ENCODE measurements around the gene RNF187.
"Not testable (repeated sequence)": the region's sequence is repeated elsewhere in the genome, so short reads cannot be mapped to it uniquely, and the experiment has no call there.

Gene RNF187

GRCh38 chr1:228460821-228461220, 26.4 kb upstream of the RNF187 start:
- peak; percentile 50 for DNase-seq (ENCODE audit: low spot score)

- DNase-seq (ENCODE audit: low spot score), result peak; percentile 13
Measured at GRCh38 chr1:228462560-228462959, 24.6 kb upstream of the RNF187 start.

GRCh38 chr1:228463009-228463558, 24.1 kb upstream of the RNF187 start:
- peak; percentile 40 for DNase-seq (ENCODE audit: low spot score)

GRCh38 chr1:228463559-228464455, 23.4 kb upstream of the RNF187 start:
- DNase-seq (ENCODE audit: low spot score), result peak; percentile 88

DNA sequence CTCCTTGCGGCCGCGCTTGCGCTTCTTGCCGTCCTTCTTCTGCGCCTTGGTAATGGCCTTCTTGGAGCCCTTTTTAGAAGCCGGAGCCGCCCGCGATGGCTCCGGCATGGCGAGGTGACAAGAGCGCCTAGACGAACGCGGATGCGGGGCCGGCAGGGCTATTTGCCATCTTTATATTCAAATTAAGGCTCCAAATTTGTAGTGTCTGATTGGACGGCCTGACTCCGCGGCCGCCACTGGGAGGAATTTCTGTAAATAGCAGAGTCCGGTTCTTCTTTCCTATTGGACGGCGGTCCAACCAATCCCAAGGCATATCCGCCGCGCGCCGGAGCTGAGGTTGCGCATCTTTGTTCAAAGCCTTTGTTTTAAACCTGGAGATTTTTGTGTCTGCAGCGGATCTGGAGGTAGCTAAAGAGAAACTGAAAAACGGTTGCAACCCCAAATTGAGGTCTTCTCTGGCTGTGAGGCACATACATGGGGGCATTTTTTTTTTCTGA, 22.6 kb upstream of the RNF187 start:
- peak; percentile 92 for DNase-seq (ENCODE audit: low spot score)

DNA sequence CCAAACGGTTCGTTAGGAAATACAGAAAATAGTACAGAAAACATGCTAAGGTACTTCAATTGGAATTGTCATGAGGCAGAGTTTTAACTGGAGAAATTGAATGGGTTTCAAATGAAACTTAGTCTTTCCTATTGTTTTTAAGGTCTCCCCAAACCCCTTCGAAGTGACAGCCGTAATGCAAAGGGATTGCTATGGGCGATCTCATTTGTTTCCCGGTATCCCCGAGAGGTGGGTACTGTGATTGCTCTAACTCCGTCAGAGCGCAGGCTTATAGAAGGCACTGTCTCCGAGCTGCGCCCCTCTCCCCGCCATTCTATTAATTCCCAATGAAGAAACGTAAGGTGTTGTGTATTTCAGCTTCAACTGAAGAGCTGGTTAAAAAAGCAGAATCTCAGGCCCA, 22.0 kb upstream of the RNF187 start:
- DNase-seq (ENCODE audit: low spot score), result no peak

DNA sequence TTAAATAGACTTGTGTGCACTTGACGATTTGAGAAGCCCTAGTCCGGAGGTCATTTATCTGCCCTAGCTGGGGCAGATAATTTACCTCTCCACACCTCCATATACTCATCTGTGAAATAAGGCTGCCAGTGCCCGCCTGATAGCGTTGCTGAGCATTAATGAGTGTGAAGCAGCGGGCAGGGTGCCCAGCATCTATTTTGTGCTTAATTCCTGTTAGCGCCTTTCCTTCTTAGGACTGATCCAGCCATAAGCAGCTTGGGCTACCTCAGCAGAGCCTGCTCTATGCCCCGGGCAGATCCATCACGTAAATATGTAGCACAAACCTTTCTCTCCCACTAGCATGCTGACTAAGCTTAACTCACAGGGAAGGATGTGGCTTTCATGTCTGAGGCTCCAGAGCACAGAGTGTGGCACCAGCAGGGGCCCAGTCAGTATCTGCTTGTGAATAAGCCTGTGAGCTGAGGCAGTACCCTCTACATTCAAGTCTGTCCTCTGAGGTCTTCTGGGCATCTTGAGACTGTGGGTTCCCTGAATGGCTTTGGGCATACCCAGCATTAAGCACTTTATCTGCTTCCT, 21.5 kb upstream of the RNF187 start:
- DNase-seq (ENCODE audit: low spot score), result no peak

DNA sequence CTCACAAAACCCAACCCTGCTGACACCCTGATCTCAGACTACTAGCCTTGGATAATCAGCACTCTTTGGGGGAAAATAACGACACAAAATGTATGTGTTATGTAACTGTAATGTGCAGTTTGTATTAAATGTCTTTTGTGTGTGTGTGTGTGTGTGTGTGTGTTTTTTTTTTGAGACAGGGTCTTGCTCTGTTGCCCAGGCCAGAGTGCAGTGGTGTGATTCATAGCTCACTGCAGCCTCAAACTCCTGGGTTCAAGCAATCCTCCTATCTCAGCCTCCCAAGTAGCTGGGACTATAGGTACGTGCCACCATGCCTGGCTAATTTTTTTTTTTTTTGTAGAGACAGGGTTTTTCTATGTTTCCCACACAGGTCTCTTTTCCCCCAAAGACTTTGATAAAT, 19.0 kb upstream of the RNF187 start:
- DNase-seq (ENCODE audit: low spot score), result not testable (repeated sequence)

- no peak for DNase-seq (ENCODE audit: low spot score)
Measured at GRCh38 chr1:228469413-228470162, 17.6 kb upstream of the RNF187 start.

DNA sequence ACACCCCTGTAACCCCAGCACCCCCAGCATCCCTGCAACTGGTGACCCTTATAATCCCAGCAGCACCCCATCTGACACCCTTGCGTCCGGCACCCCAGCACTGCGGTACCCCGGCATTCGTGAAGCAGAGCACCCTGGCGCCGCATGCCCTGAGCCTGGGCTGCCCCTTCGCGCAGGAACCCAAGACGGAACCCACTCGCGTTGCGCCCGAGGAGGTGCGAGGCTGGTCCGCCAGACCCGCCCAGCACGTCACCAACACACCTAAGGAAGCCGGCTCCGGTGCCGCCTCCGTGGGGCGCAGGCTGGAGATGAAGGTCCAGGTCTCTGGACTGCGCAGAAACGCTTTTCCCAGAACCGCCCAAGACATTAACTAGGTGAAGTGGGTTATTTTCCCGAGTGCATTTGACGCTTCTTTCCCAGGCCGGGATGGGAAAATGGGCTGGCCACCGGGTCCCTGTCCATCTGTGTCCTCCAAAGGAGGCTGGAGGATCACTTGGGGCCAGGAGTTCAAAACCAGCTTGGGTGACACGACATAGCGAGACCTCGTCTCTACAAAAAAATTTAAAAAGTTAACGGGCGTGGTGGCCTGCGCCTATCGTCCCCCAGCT, 15.9 kb upstream of the RNF187 start:
- no peak for DNase-seq (ENCODE audit: low spot score)

GRCh38 chr1:228471762-228472398, 15.3 kb upstream of the RNF187 start:
- DNase-seq (ENCODE audit: low spot score), result peak; percentile 77

GRCh38 chr1:228472655-228473054, 14.5 kb upstream of the RNF187 start:
- no peak for DNase-seq (ENCODE audit: low spot score)

DNA sequence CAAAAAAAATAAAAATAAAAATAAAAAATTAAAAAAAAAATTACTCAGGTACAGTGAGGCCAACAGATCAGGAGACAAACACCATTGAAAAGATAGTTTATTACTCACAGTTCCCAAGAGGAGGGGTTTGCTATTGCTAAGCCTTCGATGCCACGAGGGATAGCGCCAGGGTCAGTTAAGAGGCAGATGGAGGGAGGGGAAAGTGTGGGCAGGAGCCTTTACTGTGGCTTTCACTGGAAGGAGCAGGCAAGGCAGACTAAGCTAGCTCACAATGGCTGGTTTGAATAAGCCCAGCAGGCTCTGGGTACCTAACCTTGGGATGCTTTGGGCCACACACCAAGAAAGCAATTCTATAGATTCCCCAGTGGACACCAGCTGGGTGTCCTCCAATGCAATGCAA, 12.7 kb upstream of the RNF187 start:
- no peak for DNase-seq (ENCODE audit: low spot score)

- no peak for DNase-seq (ENCODE audit: low spot score)
Measured at GRCh38 chr1:228475812-228476211, 11.4 kb upstream of the RNF187 start.

DNA sequence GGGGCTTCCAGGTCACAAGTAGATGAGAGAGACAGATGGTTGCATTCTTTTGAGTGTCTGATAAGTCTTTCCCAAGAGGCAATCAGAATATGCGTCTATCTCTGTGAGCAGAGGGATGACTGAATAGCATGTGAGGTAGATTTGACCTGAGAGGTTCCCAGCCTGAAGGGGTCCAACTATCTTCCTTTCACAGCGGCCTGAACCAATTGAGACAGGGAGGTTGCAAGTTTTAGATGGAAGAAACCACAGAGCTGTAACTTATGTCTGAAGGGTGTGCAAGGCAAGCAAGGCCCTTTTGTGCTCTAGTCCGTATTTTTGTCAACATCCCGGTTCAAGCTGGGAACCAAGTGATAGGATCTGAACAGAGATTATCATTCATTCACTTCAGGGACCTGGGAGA, 9.9 kb upstream of the RNF187 start:
- no peak for DNase-seq (ENCODE audit: low spot score)

- DNase-seq (ENCODE audit: low spot score), result no peak
Measured at GRCh38 chr1:228478326-228478725, 8.9 kb upstream of the RNF187 start.

GRCh38 chr1:228478912-228479711, 8.1 kb upstream of the RNF187 start:
- DNase-seq (ENCODE audit: low spot score), result no peak

- no peak for DNase-seq (ENCODE audit: low spot score)
Measured at GRCh38 chr1:228483789-228484188, 3.4 kb upstream of the RNF187 start.

DNA sequence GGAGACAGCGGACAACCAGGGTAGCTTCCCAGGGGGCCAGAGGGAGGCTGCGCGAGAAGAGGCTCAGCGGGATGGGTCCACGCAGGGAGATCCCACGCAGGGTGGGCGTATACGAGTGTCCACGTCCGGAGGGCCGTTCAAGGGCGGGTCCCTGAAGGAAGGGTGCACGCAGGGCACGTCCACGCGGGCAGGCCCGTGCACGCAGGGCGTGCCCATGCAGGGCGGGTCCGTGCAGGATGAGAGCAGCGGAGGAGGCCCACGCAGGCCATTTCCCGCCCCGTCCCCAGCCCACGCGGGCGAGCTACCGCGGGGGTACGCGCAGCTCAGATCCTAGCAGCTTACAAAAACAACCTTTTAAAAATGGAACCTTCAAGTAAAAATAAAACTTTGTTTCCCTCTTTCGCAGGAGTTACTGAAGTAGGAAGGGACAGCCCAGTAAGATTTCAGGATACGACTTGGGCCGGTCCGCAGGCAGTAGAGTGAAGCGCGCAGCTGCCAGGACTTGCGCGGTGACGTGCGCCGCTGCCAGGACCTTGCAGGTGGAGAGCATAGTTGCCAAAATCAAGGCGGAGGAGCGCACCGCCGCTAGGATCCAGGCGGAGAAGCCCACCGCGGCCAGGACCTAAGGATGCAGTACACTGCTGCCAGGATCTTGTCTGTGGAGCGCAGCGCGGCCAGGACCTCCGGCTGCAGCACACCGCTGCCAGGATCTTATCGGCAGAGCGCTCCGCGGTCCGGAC, 416 bp upstream of the RNF187 start:
- DNase-seq (ENCODE audit: low spot score), result peak; percentile 84
